A673 (cell line): ENCODE results near the gene BTBD9.

Experiments
- EZH2 ChIP-seq: fragments of 200-600 bp; sonication (generic); IDR thresholded peaks from 2 replicates; pipeline ENCODE4 v1.6.1; 2017; ENCODE audit warnings: borderline replicate concordance, low read depth, mild to moderate bottlenecking, mixed read lengths, antibody characterized with exemption, low read length; ENCODE audit not compliant: poor library complexity, severe bottlenecking
- TF ChIP-seq, protein P1 (sequence below): fragments of 300-800, 200-600 bp; sonication (generic); conservative IDR thresholded peaks from 2 replicates; pipeline ENCODE4 v1.5.1; 2017; ENCODE audit warnings: low read depth, mild to moderate bottlenecking, antibody characterized with exemption, low read length, moderate library complexity, mixed read lengths

DNA sequence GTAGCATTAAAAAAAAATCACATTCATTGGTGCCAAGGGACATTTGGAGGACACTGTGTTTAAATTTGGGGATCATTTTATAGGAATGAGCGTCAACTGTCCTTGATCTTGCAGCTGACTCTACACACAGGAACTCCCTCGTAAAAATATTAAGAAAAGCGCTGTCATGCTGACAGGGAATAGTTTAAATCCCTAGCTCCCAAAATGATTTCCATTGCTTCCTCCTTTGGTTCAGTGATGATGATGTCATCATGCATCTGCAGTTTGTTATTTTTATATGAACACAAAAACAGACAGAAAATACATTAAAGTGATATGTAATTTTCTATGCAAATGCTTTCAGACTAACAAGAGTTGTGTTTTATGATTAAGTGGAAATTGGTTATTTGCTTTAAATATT lies 275.6 kb downstream of the BTBD9 start:
- TF ChIP-seq, protein P1, sequence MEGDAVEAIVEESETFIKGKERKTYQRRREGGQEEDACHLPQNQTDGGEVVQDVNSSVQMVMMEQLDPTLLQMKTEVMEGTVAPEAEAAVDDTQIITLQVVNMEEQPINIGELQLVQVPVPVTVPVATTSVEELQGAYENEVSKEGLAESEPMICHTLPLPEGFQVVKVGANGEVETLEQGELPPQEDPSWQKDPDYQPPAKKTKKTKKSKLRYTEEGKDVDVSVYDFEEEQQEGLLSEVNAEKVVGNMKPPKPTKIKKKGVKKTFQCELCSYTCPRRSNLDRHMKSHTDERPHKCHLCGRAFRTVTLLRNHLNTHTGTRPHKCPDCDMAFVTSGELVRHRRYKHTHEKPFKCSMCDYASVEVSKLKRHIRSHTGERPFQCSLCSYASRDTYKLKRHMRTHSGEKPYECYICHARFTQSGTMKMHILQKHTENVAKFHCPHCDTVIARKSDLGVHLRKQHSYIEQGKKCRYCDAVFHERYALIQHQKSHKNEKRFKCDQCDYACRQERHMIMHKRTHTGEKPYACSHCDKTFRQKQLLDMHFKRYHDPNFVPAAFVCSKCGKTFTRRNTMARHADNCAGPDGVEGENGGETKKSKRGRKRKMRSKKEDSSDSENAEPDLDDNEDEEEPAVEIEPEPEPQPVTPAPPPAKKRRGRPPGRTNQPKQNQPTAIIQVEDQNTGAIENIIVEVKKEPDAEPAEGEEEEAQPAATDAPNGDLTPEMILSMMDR, result no peak
- TF ChIP-seq EZH2, result no peak
